NCI-H187 (cell line): ENCODE results near the gene ALPL.
A peak's percentile ranks its signal among the peaks of the same experiment; 100 is the strongest.
"Not testable (repeated sequence)": the region's sequence is repeated elsewhere in the genome, so short reads cannot be mapped to it uniquely, and the experiment has no call there.

Source experiments
- DNase-seq, 2 experiments: peaks; one replicate each; lab custom pipeline; 2025; lab: John Stamatoyannopoulos, UW

Gene ALPL

DNA sequence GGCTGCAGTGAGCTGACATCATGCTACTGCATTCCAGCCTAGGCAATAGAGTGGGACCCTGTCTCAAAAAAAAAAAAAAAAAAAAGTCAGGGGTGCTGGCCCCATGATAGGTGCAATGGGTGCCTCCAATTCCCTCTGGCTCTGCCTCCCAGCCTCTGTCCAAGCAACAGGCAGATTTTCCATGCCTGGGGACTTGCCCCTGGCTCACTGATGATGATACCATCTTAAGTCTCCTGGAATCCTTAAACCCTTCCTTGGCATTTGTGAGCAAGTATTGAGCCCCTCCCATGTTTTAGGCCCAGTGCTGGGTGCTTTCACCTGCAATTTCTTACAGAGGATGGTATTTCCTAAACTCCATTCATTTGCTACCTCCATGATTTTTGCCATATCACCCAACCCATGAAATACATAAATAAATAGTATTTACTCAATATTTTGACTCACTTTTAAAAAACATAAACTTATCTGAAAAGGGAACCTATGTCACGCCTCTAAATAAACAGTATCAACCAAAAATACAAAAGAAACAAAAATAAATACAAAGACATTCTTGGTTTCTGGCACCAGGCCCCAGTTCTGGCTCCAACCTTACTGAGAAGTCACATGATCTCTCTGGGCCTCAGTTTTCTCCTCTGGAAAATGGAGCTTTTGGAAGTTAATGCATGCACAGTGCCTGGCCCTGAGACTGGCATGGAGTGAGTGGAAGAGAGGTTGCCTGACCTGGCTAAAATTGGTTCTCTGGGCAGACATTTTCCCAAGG, 1.5 kb upstream of the ALPL start:
- DNase-seq: no peak

DNA sequence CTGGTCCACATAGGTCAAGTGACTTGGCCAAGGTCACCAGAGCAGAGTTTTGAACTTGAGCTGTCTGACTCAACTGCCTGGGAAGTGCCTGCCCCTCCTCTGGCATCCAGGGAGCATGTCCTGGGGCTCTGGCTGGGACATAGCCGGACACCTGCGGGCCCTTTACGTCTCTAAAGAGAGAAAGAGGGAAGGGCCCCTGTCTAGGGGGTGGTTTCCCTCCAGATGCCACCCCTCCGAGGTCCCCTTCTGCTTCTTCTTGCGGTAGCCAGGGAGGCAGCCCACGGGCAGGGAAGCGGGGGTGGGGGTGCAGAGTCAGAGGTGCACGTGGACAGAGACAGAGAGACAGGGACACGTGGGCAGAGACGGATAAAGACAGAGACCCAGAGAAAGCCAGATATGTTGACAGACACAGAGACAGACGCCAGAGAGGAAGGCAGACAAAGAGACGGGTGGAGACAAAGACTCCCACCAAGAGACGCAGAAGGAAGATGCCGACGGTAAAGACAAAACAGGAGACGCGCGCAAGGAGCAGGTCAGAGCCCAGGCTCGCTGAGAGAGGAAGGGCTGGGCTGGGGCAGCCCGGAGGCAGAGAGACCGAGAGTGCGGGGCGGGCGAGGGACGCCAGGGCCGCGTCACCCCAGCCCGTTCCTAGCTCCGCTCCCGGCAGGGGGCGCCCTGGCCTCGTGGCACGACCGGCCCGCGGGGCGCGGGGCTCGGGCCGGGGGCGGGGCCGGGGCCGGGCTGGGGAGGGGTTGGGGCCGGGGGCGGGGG, 458 bp upstream of the ALPL start:
- DNase-seq: peak in 1 of 2 experiments; percentile 5

GRCh38 chr1:21510113-21510493, 880 bp downstream of the ALPL start:
- DNase-seq: no peak

GRCh38 chr1:21510885-21511578, 1.8 kb downstream of the ALPL start:
- no peak for DNase-seq

GRCh38 chr1:21511579-21512522, 2.6 kb downstream of the ALPL start:
- DNase-seq: no peak

DNA sequence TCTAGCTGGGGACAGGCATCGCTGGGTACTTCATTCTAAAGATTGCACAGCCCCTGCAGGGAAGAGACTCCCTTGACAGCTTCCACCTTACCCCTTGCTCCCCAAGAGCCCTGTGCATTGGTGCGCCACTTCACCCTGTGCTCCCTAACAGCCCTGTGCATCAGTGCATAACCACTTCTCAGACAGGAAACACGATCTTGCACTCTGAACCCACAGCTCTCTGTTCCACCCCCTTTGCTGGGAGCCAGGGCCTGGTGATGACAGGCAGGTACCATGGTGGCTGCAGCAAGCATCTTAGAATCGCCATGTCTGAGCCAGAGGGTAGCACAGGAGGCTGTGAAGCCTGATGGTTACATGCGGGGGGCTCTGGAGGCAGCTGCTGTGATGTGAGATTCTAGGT, 5.0 kb downstream of the ALPL start:
- DNase-seq: peak in 1 of 2 experiments; percentile 11

- DNase-seq: no peak
Measured at GRCh38 chr1:21517161-21517589, 8.0 kb downstream of the ALPL start.

DNA sequence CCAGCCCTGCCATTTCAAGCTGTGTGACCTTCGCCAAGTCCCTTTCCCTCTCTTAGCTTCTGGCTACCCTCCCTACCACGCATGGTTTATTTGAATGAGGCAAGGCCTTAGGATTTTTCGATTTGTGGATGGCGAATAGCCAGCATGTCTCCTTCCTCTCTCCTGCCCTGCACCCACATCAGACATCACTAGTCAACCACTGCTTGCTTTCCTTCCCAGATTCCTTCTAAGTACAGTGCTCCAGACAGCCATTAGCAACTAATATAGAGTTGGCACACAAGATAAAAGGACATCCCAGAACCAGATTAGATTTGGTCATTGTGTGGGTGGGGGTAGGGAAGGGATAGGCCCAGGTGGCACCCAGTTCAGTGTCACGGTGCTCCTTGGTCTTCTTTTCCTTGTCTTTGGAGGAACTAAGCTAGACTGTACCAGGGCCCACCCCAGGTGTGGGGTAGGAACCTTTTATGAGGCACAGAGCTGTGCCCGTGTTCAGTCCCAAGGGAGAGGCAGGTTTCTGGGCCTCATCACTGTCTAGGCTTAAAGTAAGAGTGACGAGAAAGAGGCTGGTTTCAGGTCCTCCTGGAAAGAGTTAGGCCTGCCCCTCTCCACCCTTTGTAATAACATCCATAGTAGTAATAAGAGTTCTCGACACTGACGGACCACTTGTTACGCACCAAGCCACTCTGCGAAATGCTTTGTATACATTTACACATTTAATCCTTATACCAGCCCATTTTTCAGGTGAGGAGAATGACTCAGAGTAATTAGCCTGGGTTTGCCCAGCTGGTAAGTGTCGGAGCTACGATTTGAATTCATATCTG, 8.6 kb downstream of the ALPL start:
- DNase-seq: no peak

- DNase-seq: no peak
Measured at GRCh38 chr1:21518774-21519455, 9.7 kb downstream of the ALPL start.

DNA sequence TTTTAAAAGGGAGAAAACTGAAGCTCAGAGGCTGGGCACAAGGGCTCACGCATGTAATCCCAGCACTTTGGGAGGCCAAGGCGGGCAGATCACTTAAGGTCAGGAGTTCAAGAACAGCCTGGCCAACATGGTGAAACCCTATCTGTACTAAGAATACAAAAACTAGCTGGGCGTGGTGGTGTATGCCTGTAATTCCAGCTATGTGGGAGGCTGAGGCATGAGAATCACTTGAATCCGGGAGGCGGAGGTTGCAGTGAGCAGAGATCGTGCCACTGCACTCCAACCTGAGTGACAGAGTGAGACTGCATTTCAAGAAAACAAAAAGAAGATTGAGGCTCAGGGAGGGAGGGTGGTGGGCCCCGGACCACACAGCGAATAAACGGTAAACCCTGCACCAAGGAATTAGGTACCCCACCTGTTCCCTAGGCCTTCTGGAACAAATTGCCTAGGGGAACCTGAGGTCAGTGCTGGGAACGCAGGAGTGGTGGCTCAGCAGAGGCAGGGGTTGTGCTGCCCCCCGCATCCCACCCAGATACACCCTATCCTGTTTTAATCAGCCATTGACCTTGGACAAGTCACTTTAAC, 10.4 kb downstream of the ALPL start:
- not testable (repeated sequence) for DNase-seq

GRCh38 chr1:21520899-21521716, 11.9 kb downstream of the ALPL start:
- no peak for DNase-seq

DNA sequence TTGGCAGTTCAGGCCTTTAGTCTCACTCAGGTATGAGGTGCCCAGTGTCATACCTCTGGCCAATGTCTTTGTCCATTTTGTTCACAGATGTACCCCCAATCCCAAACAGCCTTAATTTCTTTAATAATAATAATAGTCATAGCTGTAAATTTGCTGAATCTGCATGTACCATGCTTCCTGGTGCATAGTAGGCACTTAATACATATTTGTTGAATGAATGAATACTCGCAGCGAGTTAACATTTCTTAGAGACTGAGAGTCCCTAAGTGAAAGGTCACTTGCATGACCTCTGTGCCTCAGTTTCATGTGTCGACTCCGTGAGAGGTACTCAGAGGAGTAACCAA, 12.5 kb downstream of the ALPL start:
- no peak for DNase-seq

GRCh38 chr1:21522525-21523038, 13.4 kb downstream of the ALPL start:
- DNase-seq: no peak

DNA sequence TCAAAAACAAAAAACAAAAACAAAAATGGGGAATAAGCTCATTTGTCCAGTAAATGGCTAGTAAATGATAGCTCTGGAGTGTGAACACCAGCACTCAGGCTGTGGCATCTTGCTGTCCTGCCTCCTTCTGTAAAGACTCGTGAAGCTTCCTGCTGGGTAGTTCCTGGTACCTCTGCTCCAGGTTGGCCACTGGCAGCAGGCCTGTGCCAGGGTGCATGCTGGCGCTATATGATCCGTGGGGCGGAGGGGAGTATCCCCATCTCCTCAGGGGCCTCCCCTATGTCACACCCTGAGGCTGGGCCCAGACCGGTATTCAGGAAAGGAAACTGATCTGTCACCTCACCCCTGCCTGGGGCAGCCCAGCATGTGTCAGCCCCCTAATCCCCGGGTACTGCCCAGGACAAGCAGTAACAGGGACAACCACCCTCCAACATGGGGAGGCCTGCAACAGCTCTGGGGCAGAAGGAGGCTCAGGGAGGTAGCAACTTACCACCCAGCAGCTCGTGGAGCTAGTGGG, 14.1 kb downstream of the ALPL start:
- DNase-seq: no peak

DNA sequence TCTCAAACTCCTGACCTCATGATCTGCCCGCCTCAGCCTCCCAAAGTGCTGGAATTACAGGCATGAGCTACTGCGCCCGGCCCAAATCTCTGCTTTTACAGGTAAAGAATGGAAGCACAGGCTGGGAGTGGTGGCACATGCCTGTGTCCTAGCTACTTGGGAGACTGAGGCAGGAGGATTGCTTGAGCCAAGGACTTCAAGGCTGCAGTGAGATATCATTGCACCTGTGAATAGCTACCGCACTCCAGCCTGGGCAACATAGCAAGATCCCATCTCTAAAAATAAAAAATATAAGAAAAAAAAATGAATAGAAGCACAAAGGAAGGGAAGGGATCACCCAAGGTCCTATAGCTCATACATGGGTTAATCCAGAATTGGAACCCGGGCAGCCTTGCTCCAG, 15.0 kb downstream of the ALPL start:
- no peak for DNase-seq

GRCh38 chr1:21524686-21525339, 15.6 kb downstream of the ALPL start:
- DNase-seq: no peak

DNA sequence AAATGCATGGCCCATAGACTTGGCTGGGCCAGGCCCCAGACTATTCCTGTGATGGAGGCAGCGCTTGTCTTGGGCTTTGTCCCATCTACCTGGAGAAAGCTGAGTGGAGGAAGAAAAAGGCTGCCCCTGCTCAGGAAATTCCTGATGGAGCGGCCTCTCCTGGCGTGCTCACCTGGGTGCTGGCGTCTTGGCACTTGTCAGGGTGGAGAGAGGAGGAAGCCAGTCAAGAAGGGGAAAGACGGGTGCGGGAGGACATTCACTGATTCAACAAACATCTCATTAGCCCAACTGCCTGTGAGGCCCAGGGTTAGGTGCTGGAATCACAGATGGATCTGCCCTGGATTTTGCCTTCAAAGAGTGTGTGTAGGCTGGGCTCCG, 16.1 kb downstream of the ALPL start:
- no peak for DNase-seq

GRCh38 chr1:21526441-21526840, 17.2 kb downstream of the ALPL start:
- DNase-seq: no peak
